ENCODE measurements around the gene KRT80.

DNA sequence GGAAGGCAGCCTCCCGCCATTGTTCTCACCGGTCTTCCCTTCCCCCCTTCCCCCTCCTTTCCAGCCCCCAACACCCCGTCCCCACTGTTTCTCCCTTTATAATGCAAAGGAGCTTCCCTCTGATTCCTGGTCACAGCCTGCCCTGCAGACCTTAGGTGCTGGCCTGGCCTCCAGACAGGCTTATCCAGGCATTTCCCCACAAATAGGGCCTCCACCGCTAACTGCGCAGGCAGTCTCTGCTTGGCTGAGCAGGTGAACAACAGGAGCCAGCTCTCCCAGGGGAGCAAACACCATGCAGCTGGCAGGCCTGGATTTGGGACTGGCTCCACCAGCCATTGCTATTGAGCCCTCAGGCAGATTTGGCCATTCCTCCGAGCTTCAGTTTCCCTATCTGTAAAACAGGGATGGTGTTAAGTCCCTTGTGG lies 66.3 kb downstream of the KRT80 start:
- TF ChIP-seq, protein P1, sequence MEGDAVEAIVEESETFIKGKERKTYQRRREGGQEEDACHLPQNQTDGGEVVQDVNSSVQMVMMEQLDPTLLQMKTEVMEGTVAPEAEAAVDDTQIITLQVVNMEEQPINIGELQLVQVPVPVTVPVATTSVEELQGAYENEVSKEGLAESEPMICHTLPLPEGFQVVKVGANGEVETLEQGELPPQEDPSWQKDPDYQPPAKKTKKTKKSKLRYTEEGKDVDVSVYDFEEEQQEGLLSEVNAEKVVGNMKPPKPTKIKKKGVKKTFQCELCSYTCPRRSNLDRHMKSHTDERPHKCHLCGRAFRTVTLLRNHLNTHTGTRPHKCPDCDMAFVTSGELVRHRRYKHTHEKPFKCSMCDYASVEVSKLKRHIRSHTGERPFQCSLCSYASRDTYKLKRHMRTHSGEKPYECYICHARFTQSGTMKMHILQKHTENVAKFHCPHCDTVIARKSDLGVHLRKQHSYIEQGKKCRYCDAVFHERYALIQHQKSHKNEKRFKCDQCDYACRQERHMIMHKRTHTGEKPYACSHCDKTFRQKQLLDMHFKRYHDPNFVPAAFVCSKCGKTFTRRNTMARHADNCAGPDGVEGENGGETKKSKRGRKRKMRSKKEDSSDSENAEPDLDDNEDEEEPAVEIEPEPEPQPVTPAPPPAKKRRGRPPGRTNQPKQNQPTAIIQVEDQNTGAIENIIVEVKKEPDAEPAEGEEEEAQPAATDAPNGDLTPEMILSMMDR (IDR thresholded peaks at IDR 0.05): no peak
- TF ChIP-seq POLR2A (IDR thresholded peaks at IDR 0.05): no peak

Measured in uterus (tissue), 2 donors.